Pons (tissue), 1 donor: ENCODE measurements around the gene RRAGC.

Source experiments
- DNase-seq: peaks from one replicate; pipeline ENCODE4 v3.0.0-alpha.2; 2016; ENCODE audit warnings: low spot score

RRAGC gene, protein sequence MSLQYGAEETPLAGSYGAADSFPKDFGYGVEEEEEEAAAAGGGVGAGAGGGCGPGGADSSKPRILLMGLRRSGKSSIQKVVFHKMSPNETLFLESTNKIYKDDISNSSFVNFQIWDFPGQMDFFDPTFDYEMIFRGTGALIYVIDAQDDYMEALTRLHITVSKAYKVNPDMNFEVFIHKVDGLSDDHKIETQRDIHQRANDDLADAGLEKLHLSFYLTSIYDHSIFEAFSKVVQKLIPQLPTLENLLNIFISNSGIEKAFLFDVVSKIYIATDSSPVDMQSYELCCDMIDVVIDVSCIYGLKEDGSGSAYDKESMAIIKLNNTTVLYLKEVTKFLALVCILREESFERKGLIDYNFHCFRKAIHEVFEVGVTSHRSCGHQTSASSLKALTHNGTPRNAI

DNA sequence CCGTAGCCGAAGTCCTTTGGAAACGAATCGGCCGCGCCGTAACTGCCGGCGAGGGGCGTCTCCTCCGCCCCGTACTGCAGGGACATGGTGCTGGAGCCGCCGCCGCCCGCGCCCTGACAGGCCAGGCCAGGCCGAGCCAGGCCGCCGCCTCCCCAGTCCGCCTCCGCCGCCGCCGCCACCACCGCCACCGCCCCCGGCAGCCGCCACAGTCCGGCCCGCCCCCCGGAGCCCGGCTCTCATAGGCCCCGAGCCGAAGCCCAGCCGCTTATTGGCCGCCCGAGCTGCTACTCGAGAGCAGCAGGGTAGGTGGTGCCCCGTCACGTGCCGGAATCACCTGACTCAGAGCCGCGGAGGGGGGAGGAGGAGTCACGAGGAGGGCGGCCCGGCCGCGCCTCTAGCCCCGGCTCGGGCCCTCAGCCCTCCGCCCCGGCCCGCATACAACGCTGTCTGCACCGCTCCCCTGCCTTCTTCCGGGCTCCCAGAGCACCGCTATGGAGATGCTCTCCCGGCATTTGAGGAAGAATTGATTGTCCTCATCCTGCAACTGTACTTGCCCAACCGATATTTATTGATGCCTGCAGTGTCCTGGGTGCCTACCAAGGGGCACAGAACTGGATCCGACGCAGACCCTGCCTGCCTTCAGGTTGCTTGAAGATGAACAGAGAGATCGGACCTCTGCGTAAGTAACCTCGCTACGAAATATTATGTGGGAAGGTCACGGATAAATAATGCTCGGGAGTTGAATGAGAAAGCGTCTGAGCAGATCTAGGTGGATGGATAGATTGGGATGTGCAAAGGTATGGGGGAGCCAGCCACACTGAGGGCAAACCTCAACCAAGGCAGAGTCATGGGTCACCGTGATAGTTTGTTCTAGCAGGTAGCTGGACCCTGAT is at the start of gene RRAGC:
TSS of gene RRAGC (minus strand) at position 212 of the 893 bp plus-strand sequence. CDS start at position 86, 126 bp downstream.
- DNase-seq = peak; percentile 97

DNA sequence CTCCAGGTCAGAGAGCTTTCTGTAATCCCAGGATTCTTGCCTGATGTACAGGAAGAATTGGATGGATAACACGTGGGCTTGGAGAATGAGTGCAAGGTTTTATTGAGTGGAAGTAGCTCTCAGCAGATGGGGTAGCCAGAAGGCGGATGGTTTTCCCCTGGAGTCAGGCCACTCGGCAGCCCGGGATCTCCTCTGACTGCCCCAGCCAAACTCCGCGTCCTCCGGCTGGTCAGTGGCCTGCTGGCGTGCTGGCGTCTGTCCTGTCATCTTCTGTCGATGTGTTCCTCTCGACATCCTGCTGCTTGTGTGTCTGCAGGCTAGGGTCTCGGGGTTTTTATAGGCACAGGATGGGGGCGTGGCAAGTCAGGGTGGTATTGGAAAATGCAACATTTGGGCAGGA is 49.2 kb upstream of the RRAGC start:
- DNase-seq = no peak

DNA sequence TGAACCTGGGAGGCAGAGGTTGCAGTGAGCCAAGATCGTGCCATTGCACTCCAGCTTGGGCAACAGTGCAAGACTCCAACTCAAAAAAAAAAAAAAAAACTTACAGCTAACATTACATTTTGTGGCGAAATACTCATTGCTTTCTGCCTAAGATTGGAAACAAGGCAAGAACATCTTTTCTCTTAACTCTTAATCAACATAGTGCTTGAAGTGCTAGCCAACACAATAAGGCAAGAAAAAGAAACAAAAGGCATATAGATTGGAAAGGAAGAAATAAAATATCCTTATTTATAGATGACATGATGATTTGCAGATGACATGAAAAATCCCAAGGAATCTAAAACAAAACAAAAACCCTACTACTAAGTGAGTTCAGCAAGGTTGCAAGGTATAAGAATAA is 46.4 kb upstream of the RRAGC start:
- no peak for DNase-seq

DNA sequence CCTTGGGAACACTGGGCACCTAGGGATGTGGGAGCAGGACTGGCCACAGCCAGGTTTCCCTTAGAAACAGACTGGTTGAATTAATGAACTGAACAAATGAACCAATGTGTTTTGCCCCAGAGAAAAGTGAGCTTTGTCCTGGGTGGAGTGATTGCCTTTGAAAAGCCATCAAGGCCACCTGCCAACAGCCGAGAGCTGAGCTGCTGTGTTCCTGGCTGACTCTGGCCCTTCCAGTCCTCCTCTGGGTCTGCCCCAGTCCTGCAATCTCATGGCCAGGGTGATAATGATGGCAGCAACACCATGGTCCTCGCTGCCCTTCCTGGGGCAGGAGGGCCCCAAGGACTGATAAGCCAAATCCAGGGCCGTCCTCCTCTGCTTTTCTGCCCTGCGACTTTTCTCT is 40.0 kb upstream of the RRAGC start:
- no peak for DNase-seq

DNA sequence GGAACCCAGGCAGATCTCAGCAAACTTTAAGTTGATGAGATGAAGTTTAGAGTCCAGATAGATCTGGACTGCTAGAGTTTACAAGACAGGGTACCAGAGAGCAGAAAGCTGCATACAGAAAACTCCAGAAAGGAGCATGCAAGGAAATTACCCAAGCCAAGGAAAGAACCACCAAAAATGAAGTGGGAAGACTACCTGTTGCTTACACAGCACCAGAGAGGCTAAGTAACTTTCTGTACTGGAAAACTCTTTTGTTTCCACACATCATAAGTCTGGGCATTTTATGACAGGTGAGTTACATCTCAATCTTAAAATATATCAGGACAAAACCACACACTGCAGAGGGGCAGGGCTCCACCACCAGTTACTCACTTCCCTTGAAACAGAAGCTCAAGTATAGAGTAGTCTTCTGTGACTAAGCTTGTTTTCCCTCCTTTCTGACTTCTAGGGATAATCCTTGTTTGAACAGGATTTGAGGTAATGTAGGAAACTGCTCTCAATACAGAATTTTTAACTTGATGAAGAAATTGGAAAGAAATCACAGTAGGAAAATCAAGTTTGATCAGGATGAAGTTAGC is 39.2 kb upstream of the RRAGC start:
- DNase-seq = no peak

DNA sequence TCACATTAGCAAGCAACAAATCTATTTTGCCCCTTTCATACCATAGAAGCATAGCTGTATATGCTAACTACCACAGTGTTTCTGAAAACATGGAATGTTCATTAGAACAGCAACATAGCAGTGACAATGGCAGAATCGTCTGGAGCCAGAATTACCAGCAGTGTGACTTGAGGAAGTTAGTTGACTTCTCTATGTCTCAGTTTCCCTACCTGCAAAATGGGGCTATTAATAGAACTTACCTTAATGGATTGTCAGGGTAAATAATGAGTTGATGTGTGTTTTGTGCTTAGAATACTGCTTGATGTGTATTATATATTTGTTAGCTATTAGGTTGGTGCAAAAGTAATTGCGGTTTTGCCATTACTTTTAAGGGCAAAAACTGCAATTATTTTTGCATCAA is 36.6 kb upstream of the RRAGC start:
- DNase-seq = no peak

DNA sequence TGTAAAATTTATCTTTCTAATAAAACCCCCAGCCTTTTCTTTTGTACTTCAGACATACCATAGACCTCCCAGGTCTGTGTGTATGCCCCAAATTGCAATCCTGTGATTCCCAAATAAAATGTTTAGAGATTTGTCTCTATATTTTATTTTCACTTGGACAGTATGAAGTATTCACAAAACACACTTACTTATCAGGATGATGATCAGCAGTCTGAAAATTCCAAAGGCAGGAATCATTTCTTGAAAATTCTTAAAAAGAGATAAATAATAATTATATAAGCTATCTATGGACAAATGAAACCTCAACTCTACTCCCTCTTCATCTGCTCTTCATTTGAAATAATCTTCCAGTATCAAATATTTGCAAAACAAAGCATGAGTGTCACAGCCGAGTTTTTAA is 33.4 kb upstream of the RRAGC start:
- DNase-seq = no peak

DNA sequence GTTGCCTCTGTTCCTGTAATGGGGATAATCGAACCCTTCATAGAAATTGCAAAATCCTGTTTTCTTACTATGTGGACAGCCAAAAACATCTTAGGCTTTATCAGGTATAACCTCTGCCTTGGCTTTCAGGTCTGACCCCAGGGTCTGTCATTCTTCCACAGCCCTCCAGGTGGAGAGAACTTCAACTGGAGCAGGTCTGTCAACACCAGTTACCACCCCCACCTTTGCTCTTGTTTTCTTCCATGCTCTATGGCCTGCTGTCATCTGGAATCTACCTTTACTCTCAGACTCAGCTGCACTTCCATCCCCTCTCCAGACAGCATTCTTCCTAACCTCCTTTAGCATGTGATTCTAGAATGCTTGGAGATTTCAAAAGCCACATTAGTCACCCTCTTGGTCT is 32.2 kb upstream of the RRAGC start:
- no peak for DNase-seq

DNA sequence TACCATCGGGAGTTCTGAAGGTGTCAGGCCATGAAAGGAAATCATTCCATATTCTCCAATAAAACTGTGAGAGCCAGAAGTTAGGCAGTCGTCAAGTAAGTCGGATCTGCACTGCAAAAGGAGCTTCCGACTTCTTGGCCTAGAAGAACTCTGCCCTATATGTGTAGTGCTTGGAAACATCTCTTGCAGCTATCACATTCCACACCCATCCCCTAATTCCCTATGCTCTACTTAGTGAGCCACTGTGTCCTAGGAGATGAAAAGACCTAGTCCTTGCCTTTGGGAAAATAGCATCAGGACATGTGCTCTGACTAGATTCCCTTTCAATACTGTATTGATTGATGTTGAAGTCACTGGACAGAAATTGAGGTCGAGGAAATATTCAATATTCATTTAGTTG is 30.0 kb upstream of the RRAGC start:
- DNase-seq = no peak

DNA sequence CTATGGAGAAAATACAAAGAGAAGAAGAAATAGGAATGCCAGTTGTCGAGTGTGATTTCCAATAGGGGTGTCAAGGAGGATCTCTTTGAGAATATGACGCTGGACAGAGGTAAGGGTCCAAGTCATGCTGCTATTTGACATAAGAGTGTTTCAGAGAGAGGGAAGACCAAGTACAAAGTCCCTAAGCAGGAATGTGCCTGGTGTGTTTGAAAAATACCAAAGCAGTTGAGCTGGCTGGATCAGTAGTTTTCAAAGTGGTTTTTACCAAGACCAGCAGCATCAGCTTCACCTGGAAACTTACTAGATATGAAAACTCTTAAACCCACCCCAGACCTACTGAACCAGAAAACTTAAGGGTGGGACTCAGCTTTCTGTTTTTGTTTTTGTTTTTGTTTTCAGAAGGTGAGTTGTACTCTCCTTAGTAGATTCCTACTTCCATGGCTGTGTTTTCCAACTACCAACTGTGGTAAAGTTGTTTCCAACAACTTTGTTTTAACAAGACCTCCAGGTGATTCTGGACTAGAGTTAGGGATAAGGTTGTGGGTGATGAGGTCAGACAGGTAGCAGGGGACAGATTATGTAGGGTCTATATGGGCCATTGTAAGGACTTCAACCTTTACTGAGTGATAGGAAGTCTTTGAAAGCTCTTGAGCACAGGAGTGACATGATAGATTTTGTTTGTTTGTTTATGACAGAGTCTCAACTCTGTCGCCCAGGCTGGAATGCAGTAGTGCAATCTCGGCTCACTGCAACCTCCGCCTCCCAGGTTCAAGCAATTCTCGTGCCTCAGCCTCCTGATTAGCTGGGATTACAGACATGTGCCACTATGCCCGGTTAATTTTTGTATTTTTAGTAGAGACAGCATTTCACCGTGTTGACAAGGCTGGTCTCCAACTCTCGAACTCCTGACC is 29.1 kb upstream of the RRAGC start:
- no peak for DNase-seq

DNA sequence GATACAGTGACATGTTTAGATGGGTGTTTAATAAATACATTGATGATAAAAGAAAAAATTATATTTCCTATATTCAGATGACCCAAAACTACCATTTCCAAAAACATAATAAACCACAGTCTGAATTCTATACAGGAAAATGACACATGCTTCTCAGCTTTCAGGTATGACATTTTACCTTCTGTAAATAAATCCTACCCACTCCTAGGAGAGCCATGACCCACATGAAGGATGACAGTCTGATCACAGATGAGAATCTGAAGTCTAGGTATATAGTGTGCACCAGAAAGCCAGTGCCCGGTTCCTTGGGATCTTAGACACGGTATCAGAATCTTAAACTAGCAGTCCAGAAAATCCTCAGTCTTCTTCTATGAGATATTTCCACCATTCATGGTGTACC is 25.5 kb upstream of the RRAGC start:
- no peak for DNase-seq

DNA sequence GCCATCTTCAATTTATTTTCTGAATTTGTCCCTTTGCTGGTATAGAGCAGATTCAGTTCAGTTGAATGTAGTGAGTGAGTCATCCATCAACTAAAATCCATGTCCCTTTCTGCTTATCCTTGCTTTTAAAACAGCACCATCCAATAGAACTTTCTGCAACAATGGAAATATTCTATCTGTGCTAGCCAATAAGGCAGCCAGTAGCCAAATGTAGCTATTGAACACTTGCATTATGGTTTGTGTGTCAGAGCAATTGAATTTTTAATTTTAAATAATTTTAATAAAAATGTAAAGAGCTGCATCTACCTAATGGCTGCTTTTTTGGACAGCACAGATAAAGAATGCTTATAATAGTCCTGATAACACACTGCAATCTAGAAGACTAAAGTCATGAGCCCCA is 21.9 kb upstream of the RRAGC start, which contains the start of gene GJA9:
TSS of gene GJA9 (minus strand) at position 101 of the 400 bp plus-strand sequence. CDS start 5,489 bp downstream, outside the sequence.
- DNase-seq = no peak

DNA sequence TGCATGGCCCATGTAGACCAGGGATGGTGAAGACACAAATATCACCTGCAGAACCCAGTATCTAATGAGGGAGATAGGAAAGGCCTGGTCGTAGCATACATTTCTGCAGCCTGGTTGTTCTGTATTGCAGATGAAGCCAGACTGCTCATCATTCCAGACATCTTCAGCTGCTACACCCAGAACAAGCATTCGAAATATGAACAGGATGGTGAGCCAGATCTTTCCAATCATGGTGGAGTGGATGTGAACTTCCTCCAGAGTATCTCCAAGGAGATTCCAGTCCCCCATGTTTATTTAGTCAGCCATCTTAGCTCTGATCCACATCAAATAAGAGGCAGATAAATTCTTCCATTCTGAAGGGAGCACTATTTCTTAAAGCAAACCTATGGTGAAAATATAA is 16.2 kb upstream of the RRAGC start:
- no peak for DNase-seq

DNA sequence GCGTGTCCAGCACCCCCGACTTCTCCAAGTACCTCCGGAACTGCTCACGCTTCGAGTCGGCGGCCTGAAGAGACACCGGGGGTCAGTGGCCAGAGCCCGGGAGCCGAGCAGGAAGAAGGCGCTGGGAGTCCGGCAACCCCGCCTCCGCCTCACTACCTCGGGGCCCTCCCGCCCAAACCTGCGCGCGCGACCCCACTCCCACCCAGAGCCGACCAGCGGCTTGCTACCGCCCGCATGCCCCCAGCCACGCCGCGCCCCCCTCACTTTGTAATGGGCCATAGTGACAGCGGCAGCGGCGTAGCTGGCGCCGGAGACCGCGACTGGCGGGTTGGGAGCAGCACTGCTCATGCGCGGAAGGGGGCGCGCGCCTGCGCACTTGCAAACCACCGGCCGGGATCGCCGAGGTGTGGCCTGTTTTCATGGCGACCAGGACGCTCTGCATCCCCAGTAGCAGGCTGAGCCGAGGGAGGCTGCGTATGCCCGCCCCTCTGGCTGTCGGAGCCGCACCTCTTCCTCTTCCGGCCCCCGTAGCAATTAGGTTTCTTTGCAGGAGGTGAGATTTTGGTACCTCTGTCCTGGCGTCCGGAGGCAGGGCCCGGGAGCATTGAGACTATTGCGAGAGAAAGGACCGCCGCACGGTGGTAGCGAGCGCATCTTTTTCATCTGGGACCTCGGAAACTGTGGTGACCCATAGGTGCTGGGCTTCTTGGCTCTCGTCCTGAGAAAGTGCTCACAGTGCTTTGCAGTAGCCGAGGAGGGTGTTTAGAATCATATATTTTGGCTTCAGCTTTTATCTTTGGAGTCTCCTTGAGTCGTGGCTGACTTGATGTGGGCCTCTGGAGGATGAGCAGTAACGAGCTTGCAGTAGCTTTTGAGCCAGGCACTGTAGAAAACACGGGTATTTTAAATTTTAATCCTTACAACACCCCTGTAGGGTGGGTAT is 13.7 kb upstream of the RRAGC start, which contains the start of gene MYCBP:
TSS of gene MYCBP (minus strand) at position 322 of the 943 bp plus-strand sequence. CDS start at position 279, 43 bp downstream.
- peak; percentile 94 for DNase-seq

DNA sequence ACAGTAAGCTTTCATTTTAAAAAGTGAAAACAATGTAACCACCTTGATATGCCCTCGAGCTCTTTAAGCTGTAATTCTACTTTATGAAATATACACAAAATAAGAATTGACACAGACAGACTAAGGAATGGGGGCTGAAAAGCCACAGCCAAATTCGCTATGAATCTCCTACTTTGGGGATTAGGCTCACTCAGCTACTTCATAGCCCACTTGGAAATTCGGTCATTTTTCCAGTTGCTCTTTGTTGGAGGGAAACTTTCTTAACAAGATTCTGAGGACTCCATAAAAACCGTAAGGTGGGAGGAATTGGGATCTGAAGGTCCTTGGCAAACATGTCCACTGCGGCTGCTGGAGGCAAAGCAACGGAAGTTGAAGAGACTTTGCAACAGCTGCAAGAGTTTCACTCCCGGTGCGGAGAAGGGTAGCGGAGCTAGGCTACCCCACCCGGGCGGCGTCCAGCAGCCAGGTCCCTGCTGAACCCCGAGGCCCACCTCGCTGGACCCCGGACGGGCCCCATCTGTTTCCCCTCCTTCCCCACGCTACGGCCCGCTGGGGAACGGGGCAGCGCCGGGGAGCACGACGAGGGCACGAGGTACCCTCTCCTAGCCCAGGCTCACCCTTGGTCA is 12.9 kb upstream of the RRAGC start:
- peak; percentile 31 for DNase-seq

DNA sequence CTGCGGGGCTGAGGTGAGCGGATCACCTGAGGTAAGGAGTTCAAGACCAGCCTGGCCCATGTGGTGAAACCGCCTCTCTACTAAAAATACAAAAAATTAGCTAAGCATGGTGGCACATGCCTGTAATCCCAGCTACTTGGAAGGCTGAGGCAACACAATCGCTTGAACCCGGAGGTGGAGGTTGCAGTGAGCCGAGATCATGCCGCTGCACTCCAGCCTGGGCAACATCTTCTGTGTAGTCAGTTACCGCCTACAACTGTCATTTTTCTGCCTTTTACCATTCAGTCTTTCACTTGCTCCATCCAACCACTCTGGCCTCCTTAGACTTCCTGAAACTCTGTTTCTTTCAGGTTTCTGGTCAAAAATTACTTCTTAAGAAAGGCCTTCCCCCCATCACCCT is 11.4 kb upstream of the RRAGC start:
- DNase-seq = no peak

DNA sequence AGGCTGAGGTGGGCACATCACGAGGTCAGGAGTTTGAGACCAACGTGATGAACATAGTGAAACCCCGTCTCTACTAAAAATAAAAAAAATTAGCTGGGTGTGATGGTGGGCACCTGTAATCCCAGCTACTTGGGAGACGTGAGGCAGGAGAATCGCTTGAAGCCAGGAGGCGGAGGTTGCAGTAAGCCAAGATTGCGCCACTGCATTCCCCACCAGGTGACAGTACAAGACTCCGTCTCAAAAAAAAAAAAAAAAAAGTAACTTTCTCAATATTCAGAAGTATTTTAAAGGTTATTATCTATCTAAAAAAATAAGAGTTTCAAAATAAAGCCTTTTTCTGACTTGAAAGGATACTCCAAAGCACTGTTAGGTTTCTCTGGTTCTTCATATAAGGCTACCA is 7.6 kb upstream of the RRAGC start:
- no peak for DNase-seq

DNA sequence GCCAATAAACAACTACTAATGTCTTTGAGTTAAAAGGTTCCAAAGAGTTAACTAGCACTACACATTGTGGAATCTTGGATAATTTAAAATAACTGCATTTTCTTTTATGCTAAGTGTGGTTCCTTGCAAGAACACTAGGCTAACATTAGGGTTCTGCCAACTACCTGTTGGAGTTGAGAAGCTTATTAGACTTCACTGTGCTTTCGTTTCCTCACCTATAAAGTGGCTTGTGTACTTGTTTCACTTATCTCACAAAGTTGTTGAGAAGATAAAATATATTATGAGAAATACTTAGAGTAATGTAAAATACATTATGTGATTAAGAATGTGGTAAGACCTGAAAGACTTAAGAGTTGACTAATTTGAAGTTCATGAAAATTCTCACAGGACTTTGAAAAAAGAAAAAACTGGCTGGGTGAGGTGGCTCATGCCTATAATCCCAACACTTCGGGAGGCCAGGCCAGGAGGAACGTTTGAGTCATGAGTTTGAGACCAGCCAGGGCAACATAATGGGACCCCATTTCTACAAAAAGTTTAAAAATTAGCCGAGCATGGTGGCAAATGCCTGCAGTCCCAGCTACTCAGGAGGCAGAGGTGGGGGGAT is 5.6 kb upstream of the RRAGC start:
- DNase-seq = no peak

DNA sequence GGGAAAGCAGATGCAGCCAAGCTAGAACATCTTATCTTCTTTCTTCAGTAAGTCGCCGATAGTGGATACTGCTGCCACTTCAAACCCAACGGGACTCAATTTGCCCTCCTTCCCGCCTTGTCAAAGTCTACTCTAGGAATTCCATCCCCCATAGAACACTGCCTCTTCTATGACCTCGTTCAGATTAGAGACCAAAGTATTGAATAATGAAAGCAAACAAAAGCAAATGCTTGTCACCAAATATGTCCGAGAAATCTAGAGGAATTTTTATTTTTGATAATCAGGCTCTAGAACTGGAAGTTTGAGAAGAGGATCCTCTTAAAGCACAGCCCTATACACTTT is 853 bp upstream of the RRAGC start:
- DNase-seq = peak; percentile 37
